WERI-Rb-1 (cell line): ENCODE measurements around the gene PRKCZ.

Source experiments
- DNase-seq: peaks from one replicate; pipeline ENCODE4 v3.0.0-alpha.2; 2020
- H3K27ac ChIP-seq: fragments of 250-450 bp; sonication (Bioruptor Pico); 2 replicates; pipeline ENCODE4 v1.5.1; 2020; ENCODE audit warnings: mild to moderate bottlenecking, moderate library complexity
- H3K27me3 ChIP-seq: fragments of 250-450 bp; sonication (Bioruptor Pico); 2 replicates; pipeline ENCODE4 v1.5.1; 2021; ENCODE audit warnings: mild to moderate bottlenecking, low read depth, moderate library complexity; ENCODE audit not compliant: insufficient read depth, severe bottlenecking
- H3K36me3 ChIP-seq: fragments of 250-450 bp; sonication (Bioruptor Pico); 2 replicates; pipeline ENCODE4 v1.5.1; 2020; ENCODE audit warnings: mild to moderate bottlenecking, moderate library complexity
- H3K4me3 ChIP-seq: 2 replicates; pipeline ENCODE4 v1.5.1; 2011; ENCODE audit warnings: low read depth, mild to moderate bottlenecking, control low read depth, low read length
- H3K9me3 ChIP-seq: fragments of 250-450 bp; sonication (Bioruptor Pico); 2 replicates; pipeline ENCODE4 v1.5.1; 2021; ENCODE audit warnings: mild to moderate bottlenecking, moderate library complexity; ENCODE audit not compliant: severe bottlenecking
- TF ChIP-seq, protein P1 (sequence below): IDR thresholded peaks from 2 replicates; pipeline ENCODE4 v1.5.1; 2011; ENCODE audit warnings: low read depth, mild to moderate bottlenecking, control low read depth, inconsistent platforms, low read length

Gene PRKCZ

DNA sequence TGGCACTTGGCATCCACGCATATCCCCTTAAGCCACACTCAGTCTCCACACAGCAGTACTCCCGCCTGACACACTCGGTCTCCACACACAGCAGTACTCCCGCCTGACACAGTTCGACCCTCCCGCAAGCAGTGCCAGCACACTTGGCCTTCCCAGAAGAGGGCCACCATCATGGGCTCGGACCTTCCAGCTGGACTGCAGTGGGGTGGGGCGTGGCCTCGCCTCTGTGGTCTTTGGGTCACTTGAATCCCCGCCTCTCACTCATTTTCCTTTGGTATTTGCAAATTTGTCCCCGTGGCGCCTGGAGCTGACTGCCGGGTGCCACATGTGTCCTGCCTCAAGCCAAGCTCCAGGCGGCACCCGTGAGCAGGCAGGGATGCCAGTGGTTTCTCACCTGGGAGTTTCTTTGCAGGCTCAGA, 80.7 kb downstream of the PRKCZ start:
- H3K27me3 ChIP-seq = no peaks in the 10 kb centered on the region
- TF ChIP-seq, protein P1, sequence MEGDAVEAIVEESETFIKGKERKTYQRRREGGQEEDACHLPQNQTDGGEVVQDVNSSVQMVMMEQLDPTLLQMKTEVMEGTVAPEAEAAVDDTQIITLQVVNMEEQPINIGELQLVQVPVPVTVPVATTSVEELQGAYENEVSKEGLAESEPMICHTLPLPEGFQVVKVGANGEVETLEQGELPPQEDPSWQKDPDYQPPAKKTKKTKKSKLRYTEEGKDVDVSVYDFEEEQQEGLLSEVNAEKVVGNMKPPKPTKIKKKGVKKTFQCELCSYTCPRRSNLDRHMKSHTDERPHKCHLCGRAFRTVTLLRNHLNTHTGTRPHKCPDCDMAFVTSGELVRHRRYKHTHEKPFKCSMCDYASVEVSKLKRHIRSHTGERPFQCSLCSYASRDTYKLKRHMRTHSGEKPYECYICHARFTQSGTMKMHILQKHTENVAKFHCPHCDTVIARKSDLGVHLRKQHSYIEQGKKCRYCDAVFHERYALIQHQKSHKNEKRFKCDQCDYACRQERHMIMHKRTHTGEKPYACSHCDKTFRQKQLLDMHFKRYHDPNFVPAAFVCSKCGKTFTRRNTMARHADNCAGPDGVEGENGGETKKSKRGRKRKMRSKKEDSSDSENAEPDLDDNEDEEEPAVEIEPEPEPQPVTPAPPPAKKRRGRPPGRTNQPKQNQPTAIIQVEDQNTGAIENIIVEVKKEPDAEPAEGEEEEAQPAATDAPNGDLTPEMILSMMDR = no peak
- H3K27ac ChIP-seq = no peak overlapping the region

DNA sequence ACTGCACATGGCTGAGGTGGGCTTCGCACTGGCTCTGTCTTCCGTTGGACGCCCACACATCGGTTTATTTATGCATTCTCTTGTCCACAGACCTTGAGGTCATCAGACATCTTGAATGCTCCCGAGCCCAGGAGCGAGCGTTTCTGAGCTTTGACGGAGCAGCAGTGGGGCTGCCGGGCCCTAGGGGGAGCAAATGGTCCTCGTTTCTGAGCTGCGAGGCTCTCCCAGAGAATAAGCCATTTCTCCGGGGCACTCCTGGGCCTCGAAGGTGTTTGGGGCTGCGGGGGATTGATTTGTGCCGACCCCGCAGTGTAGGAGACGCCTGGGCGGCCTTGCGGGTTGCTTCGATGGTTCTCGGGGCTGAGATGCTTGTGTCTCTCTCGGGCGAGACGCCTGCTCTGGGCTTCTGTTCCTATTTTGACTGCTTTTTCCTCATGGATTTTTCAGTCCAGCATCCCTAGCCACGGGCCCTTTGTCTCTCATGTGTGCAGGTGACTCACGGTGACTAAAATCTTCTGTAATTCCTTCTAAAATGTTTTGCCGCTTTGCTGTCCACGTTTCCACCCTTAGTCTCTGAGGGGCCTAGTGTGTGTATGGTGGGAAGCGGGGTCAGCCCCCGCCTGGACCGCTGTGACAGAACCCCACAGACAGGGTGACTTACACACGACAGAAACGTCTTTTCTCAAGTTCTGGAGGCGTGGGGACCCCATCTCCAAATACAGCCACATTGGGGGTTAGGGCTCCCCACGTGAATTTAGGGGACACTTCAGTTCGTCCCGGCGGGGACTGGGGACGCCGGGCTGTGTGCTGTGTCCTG, 82.2 kb downstream of the PRKCZ start:
- H3K27ac ChIP-seq = no peak overlapping the region
- peak; percentile 45 for DNase-seq
- no peaks in the 10 kb centered on the region for H3K36me3 ChIP-seq
- no peak overlapping the region for H3K4me3 ChIP-seq
- H3K27me3 ChIP-seq = no peaks in the 10 kb centered on the region
- H3K9me3 ChIP-seq = no peaks in the 10 kb centered on the region
- TF ChIP-seq, protein P1 = peak; percentile 43

More for the DNA sequence above, 80.7 kb downstream of the PRKCZ start:
- DNase-seq = no peak
- Histone ChIP-seq H3K36me3 (no peaks in the 10 kb centered on the region), H3K9me3 (no peaks in the 10 kb centered on the region), H3K4me3 (no peak overlapping the region)

DNA sequence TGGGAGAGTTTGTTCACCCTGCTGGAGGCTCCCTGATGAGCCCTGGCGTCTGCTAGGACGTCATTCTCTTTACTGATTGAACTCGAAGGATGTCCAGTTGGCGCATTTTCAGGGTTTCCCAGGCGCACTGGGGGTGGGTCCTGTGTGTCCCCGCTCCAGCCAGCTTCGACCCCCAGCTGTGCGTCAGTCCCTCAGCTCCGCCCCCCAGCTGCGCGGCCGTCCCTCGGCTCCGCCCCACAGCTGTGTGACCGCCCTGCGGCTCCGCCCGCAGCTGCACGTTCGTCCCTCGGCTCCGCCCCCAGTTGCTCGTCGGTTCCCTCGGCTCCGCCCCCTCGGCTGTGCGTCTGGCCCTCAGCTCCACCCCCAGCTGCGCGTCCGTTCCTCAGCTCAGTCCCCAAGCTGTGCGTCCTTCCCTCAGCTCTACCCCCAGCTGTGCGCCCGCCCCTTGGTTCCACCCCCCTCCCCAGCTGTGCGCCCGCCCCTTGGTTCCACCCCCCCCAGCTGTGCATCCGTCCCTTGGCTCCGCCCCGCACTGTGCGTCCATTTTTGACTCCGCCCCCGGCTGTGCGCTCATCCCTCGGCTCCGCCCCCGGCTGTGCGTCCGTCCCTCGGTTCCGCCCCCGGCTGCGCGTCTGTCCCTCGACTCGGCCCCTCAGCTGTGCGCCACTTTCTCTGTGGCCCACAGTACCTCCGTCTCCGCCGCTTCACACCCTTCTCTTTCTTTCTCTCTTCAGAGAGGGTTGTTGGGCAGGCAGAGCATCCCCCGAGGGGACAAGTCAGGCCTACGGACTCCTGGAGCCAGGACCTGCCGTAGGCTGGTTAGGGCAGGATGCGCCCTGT, 83.0 kb downstream of the PRKCZ start:
- TF ChIP-seq, protein P1 = no peak
- H3K27me3 ChIP-seq = no peaks in the 10 kb centered on the region
- H3K27ac ChIP-seq = no peak overlapping the region
- H3K9me3 ChIP-seq = no peaks in the 10 kb centered on the region
- DNase-seq = peak; percentile 19
- H3K36me3 ChIP-seq = no peaks in the 10 kb centered on the region
- no peak overlapping the region for H3K4me3 ChIP-seq

DNA sequence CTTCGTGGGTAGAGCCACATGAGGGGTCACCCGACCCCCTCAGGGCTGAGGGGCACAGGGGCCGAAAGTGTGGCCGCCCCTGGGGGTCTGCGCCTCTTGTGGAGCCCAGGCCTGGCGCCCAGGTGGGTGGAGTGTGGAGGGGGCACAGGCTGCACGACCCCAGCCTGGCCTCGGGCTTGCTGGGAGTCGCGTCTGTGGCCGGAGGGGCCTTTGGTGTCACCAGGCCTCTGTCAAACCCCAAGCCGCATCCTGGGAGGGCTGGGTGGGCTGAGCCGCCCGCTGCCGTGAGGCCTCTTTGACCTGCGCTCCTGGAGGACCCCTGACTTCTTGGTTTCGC, 83.6 kb downstream of the PRKCZ start:
- Histone ChIP-seq H3K4me3 (no peak overlapping the region), H3K36me3 (no peaks in the 10 kb centered on the region), H3K27ac (no peak overlapping the region), H3K27me3 (no peaks in the 10 kb centered on the region), H3K9me3 (no peaks in the 10 kb centered on the region)
- no peak for DNase-seq
- TF ChIP-seq, protein P1 = no peak

DNA sequence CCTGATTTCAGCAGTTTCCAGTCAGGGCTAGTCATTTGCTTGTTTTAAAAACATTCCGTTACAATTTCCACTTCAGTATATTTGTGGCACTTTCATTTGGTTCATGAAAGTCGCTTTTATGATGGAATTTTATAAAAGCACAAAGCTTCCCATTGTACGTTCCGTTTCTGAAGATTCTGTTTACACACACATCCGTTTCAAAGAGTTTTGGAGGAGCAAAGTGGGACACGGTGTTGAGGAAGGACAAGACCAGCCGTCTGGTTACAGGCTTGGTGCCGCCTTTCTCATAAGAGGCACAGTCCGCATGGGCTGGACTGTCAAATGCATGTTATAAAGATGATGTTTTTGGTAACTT, 84.0 kb downstream of the PRKCZ start:
- Histone ChIP-seq H3K4me3 (no peak overlapping the region), H3K27me3 (no peaks in the 10 kb centered on the region), H3K9me3 (no peaks in the 10 kb centered on the region), H3K27ac (no peak overlapping the region), H3K36me3 (no peaks in the 10 kb centered on the region)
- DNase-seq = no peak
- TF ChIP-seq, protein P1 = no peak
